Activated CD4-positive, alpha-beta T cell treated with anti-CD3 and anti-CD28 coated beads, Interleukin-2, amount 50 U/mL, for 1 hour (primary cell): Measurements from ENCODE around the gene ACOT7.
"Not testable (repeated sequence)": the region's sequence is repeated elsewhere in the genome, so short reads cannot be mapped to it uniquely, and the experiment has no call there.

Experiments
- DNase-seq: peaks from one replicate; pipeline ENCODE4 v3.0.0-alpha.2; 2020

The ACOT7 gene

DNA sequence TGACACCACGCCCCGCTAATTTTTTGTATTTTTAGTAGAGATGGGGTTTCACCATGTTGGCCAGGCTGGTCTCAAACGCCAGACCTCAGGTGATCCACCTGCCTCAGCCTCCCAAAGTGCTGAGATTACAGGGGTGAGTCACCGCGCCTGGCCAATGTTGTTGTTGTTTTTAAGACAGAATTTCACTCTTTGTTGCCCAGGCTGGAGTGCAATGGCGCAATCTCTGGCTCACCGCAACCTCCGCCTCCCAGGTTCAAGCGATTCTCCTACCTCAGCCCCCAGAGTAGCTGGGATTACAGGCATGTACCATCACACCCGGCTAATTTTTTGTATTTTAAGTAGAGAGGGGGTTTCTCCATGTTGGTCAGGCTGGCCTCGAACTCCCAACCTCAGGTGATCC, 173.9 kb downstream of the ACOT7 start:
- DNase-seq: not testable (repeated sequence)

DNA sequence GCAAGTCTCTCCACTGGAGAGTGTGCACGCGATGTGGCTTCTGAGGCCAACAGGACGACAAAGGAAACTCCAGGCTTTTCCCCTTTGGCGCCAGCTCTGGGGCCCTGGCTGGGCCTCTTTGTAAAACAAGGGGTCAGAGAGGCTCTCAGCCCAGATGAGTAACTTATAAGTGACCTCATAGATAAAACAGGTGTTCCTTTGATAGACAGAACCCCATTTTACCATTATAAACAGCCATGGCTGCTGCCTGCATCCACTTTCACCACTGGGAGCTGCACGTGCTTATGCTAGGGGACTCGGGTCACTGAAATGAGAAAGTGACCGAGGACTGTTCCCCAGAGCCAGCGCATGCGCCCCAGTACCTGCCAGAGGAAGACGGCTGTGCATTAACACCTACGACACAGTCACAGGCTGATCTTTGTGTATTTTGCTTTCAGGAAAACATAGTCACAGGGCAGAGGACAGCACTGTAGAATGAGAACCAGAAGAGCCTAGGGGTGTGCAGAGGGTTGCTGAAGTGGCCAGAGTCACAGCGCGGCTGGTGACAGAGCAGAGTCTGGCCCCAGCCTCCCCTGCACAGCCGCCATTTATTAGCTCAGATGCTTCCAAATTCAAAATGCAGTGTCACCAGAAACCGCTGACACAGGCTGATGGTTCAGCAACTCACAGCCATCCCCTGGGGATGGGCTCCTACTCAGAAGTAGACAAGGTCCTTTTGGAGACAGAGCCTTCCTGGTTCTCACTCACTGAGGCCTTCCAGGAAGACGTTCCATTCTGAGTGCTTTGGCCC, 175.0 kb downstream of the ACOT7 start:
- DNase-seq: no peak
